Stimulated activated CD4-positive, alpha-beta T cell treated with anti-CD3 and anti-CD28 coated beads, Interleukin-15, amount 100 ng/mL, for 24 hours (primary cell): Measurements from ENCODE around the gene PEAK1.
"Not testable (repeated sequence)": the region's sequence is repeated elsewhere in the genome, so short reads cannot be mapped to it uniquely, and the experiment has no call there.

Source experiments
- DNase-seq: peaks from one replicate; pipeline ENCODE4 v3.0.0-alpha.2; 2020

PEAK1 gene

GRCh38 chr15:77171221-77171967 is 248.5 kb downstream of the PEAK1 start:
- no peak for DNase-seq

DNA sequence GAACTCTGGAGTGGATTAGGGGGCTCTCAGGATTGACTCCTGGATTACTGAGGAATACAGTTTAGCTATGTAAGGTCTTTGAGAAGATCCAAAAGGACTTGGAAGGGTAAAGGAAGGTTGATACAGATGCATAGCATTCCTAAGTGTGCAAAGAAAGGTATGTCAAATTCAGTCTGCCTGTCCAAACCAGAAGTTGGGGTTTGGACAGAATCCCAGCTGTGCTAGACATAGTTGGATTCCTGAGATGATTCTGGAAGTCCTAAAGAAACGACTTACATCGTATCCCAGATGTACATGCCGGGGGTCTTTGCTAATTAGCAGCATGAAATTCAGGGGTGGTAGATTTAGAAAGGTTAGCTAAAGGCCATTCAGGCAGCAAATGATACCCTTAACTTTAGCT is 251.3 kb downstream of the PEAK1 start:
- no peak for DNase-seq

- no peak for DNase-seq
These were observed 251.8 kb downstream of the PEAK1 start for GRCh38 chr15:77168141-77168540.

GRCh38 chr15:77167406-77167805 is 252.5 kb downstream of the PEAK1 start:
- DNase-seq = no peak

GRCh38 chr15:77163781-77164384 is 256.0 kb downstream of the PEAK1 start:
- DNase-seq = no peak

DNA sequence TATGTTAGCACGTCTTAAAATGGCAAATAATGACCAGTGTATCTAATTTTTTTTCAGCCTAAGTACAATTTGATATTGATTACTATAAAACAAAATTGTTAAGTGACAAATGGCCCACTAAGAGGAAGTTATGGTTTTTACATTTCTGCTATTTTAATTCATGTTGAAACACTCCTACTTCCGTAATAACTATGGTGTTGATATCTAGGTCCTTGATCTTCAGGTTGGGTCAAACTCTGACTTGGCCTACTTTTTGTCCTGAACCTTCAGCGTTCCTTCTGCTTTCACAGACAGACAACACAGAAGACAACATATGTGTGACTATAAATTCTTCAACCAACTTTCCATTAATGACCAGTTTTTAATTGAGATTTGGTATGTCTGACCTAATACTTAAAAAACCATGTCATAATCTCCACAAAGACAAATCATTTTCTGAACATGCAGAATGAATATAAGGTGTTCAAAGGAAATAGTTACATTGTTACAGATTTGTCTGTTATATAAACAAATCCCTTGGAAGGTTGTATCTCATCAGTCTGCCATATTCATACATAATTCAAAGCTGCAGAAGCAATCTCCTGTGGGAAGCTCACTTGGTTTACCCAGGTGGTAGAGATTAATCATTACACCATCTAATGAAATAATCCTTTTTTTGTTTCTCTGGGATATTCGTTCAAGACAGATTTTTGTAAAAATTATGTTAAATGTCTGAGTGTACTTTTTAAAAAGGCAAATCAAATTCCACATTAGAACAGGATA is 256.9 kb downstream of the PEAK1 start:
- DNase-seq = no peak

- no peak for DNase-seq
These were observed 259.1 kb downstream of the PEAK1 start for GRCh38 chr15:77160562-77161478.

GRCh38 chr15:77156000-77156399 is 263.9 kb downstream of the PEAK1 start:
- DNase-seq = not testable (repeated sequence)

GRCh38 chr15:77148191-77148590 is 271.7 kb downstream of the PEAK1 start:
- no peak for DNase-seq

DNA sequence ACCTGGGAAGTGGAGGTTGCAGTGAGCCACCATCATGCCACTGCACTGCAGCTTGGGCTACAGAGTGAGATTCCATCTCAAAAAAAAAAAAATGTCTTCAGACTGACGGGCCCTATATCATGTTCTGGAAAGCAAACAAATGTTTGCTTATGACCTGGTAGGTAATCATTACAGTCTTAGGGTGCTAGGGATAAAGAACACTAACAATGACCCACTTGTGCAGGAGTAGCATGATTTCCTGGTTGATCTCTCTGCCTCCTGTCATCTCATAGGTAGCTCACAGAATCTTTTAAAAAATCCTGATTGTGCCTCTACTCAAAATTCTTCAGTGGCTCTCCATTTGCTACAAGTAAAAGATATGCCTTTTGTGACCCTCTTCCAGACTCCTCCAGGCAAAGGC is 274.5 kb downstream of the PEAK1 start:
- no peak for DNase-seq

- DNase-seq = no peak
These were observed 275.3 kb downstream of the PEAK1 start for GRCh38 chr15:77144492-77145070.

DNA sequence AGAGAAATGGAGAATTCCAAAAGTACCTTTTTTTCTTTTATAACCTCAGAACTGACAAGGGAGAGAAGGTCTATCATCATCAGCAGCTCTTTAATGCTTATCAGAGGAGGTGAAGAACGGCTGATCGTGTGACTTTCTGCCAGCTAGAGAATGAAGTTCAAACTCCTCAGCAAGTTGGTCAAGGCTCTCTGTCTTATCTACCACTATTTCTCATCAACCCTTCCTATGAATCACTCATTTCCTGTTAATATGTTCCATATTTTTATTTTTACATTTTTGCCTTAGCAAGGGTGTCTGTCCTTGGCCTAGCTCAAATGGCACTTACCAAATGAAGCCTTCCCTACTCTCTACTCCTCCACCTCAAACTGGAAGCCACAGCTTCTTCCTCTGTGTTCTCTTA is 275.9 kb downstream of the PEAK1 start:
- no peak for DNase-seq

DNA sequence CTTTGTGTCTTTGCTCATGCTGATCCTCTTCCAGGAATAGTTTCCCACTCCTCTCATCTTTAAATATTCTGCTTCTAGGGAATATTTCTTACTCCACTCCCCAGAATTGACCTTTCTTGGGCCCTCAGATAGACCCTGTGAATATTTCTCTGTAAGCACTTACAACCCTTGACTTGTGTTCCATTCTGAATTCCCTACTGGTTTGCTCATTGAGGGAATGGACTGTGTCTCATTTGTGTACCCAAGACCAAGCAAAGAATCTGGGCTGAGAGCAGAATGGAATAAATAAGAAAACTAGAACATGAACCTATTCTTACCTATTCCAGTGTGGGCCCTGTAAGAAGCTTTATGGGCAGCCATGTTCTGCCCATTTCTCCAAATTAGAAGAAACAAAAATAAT is 276.3 kb downstream of the PEAK1 start:
- no peak for DNase-seq

GRCh38 chr15:77143191-77143590 is 276.7 kb downstream of the PEAK1 start:
- no peak for DNase-seq

GRCh38 chr15:77140220-77140619 is 279.7 kb downstream of the PEAK1 start:
- no peak for DNase-seq

DNA sequence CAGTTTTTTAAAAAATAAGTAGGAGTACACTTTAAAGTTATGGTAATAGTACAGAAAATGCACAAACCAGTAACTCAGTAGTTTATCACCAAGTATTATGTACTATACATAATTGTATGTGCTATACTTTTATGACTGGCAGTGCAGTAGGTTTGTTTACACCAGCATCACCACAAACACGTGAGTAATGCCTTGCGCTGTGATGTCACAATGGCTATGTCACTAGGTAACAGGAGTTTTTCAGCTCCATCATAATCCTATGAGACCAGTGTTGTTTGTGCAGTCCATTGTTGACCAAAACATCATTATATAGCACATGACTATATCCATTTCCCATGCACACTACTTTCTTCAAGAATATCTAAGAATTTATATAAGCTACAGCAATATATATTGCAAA is 280.6 kb downstream of the PEAK1 start:
- no peak for DNase-seq

- no peak for DNase-seq
These were observed 281.8 kb downstream of the PEAK1 start for GRCh38 chr15:77138167-77138522.

DNA sequence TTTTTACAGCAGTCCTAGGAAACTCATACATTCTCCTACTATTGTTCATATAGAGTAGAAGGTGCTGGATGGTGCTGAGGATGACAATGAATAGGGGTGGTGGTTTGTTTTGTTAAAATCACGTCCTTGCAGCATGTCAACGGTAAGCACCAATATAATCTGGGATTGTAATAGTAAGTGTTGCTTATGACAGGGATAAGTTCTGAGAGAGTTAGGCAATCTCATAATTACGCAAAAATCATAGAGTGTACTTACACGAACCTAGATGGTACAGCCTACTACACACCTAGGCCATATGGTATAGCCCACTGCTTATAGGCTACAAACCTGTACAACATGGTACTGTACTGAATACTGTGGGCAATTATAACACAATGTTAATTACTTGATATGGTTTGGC is 284.7 kb downstream of the PEAK1 start:
- DNase-seq = no peak

DNA sequence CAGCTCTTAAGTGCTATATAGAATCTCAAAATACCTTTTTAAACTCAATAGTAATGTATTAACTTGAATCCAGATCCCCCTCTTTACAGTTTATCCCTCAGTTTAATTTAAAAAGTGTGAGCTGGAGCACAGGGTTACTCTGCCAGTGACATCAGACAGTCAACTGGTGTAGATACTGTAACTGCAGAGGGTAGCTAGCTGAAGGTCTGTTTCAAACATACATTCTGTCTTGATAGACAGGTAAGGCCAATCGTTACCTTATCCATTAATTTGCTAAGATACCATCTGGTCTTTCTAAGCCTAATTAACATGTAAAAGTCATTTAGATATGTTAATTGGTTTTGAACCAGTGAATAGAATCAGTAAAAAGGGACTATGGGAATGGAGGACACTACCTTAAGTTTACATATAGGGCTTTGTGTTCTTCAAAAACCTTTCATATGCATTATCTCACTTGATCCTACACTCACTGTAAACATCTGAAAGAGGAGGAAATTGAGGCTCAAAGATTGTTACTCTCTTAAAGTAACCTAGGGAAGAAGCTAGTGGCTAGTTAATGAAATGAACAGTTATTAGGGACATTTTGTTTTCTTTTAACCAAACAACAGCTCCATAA is 289.5 kb downstream of the PEAK1 start:
- DNase-seq = no peak

GRCh38 chr15:77127626-77128025 is 292.3 kb downstream of the PEAK1 start:
- no peak for DNase-seq

DNA sequence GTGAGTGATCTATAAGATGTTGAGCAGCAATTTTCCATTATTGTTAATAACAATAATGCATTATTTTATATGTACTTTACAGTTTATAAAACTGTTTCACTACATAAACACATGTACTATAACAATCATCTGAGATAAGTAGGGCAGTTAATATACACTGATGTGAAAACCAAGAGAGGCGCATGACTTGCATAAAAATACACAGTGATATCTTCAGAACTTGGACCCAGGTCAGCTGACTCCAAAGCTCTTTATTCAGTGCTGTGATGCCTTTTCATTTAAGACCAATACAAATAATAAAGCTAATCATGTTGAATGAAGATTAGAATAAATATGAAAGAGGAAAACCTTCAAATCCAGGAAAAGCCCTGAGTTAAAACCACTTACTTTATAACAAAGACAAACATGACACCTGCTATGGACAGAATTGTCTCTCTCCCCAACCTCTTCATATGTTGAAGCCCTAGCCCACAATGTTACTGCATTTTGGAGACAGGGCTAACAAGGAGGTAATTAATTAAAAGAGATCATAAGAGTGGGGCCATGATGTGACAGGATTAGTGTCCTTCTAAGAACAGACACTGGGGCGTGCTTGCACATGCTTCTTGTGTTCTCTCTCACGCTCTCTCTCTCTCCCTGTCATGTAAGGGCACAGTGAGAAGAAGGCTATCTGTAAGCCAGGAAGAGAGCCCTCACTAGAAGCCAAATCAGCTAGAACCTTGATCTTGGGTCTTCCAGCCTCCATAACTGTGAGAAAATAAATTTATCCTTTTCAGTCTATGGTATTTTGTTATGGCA is 293.2 kb downstream of the PEAK1 start:
- no peak for DNase-seq
